ENCODE data around the gene NID1. TPM values are rescaled to one million over a fixed set of nuclear protein-coding genes. Genes with fewer than 3 reads are reported as not detected.

NID1 gene
- total and polyA plus RNA-seq, 2 of the 4 experiments (the other 2 are of a cell fraction): 21.9 to 83.3 TPM

DNA sequence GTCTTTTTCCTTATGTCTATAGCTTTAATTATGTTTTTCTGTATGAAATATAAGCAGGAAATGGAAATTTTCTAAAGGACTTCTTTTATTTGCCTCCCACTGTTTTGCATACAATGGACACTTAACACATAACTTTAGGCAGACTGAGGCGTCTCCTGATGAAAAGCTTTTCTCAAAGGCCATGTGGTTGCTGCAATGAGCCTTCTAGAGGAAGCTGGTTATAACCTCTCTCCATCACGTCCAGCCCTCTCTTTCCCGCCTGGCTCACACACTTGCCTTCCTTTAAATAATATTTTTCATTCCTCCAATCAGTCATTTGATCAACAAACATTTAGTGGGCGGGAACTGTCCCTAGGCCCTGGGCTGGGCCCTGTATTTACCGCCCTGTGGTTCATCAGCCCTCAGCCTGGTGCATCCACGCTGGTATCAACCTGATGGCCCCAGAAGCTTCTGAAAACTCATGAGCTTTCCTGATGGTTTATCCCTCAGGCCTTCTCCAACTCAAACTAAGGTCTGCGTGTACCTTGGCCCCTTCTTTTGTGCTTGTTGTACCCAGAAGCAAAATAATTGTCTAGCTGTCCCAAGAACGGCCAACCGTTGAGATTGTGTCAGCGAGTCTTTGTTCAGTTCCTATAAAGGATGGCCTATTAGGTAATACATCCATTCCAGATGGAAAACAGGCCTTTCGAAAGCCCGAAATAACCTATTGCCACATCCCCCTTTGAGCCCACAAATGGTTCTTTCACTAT is 122.8 kb downstream of the NID1 start:
- peak overlapping the region; percentile 21; the same call in 1 of the 3 replicates for H2BK15ac ChIP-seq (ENCODE audit: low read depth, low read length)
- H2AK9ac ChIP-seq (replicated peaks; ENCODE audit: low read depth, low read length, poor library complexity): no peak overlapping the region
- peak overlapping the region; percentile 5; the same call in 1 of the 2 replicates for H2BK20ac ChIP-seq (ENCODE audit: low read depth, low read length)
- H3K14ac ChIP-seq (replicated peaks; ENCODE audit: low read depth, low read length): no peak overlapping the region
- no peak overlapping the region for H3K4ac ChIP-seq (ENCODE audit: low read depth, low read length)
- no peaks in the 10 kb centered on the region for H3K79me1 ChIP-seq (ENCODE audit: low read depth in 1 of 2, low read length in 2 of 2)
- H3K4me2 ChIP-seq (ENCODE audit: low read depth, low read length): no peak overlapping the region
- DNase-seq (no peak), ATAC-seq (ENCODE audit: low read depth) (no peak)
- H4K5ac ChIP-seq (ENCODE audit: low read depth, low read length): no peak overlapping the region
- no peaks in the 10 kb centered on the region for H4K20me1 ChIP-seq (ENCODE audit: insufficient read depth, low read length)
- no peak overlapping the region for H2AFZ ChIP-seq (replicated peaks; ENCODE audit: low read length, poor library complexity)
- no peak overlapping the region for H3K27ac ChIP-seq (ENCODE audit: insufficient read depth, low read length)
- TF ChIP-seq POLR2A (IDR thresholded peaks at IDR 0.05; ENCODE audit: low read depth, low read length): no peak
- TF ChIP-seq, protein P1, sequence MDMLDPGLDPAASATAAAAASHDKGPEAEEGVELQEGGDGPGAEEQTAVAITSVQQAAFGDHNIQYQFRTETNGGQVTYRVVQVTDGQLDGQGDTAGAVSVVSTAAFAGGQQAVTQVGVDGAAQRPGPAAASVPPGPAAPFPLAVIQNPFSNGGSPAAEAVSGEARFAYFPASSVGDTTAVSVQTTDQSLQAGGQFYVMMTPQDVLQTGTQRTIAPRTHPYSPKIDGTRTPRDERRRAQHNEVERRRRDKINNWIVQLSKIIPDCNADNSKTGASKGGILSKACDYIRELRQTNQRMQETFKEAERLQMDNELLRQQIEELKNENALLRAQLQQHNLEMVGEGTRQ (IDR thresholded peaks at IDR 0.05; ENCODE audit: low read depth, low read length): no peak
- no peak for TF ChIP-seq MAFK (IDR thresholded peaks at IDR 0.05; ENCODE audit: low read depth, low read length)
- TF ChIP-seq, protein P2, sequence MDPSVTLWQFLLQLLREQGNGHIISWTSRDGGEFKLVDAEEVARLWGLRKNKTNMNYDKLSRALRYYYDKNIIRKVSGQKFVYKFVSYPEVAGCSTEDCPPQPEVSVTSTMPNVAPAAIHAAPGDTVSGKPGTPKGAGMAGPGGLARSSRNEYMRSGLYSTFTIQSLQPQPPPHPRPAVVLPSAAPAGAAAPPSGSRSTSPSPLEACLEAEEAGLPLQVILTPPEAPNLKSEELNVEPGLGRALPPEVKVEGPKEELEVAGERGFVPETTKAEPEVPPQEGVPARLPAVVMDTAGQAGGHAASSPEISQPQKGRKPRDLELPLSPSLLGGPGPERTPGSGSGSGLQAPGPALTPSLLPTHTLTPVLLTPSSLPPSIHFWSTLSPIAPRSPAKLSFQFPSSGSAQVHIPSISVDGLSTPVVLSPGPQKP (IDR thresholded peaks at IDR 0.05; ENCODE audit: borderline replicate concordance, low read depth, low read length): no peak
- no peak for TF ChIP-seq RCOR1 (IDR thresholded peaks at IDR 0.05; ENCODE audit: insufficient replicate concordance, low read length)
- TF ChIP-seq FOS (IDR thresholded peaks at IDR 0.05; ENCODE audit: low read depth, low read length): no peak
- no peak for TF ChIP-seq MXI1 (IDR thresholded peaks at IDR 0.05; ENCODE audit: borderline replicate concordance, low read depth, low read length)
- no peak for TF ChIP-seq CHD1 (IDR thresholded peaks at IDR 0.05; ENCODE audit: low read depth, low read length)
- no peak for TF ChIP-seq BHLHE40 (IDR thresholded peaks at IDR 0.05; ENCODE audit: low read depth, low read length)
- no peak for TF ChIP-seq NFE2L2 (IDR thresholded peaks at IDR 0.05; ENCODE audit: low read depth, low read length)
- no peak overlapping the region for H2BK5ac ChIP-seq (ENCODE audit: low read depth, low read length, poor library complexity, severe bottlenecking)
- H2BK120ac ChIP-seq (ENCODE audit: low read depth, low read length): 0 out of 2 replicates have a peak overlapping the region, but pooled peaks have one; percentile 23
- peaks cover 5% of the 10 kb centered on the region for H3K9me3 ChIP-seq (ENCODE audit: control insufficient read depth, insufficient read depth, low read length)
- H4K91ac ChIP-seq (ENCODE audit: insufficient read depth, low read depth, low read length): no peak overlapping the region
- peaks cover 16% of the 10 kb centered on the region for H3K9me1 ChIP-seq (ENCODE audit: insufficient read depth, low read length)
- in situ Hi-C loops (cut with MboI; ENCODE audit: low sequenced_read_pairs) (no loop called here), intact Hi-C loops (cut with micrococcal nuclease) (no loop called here), dilution Hi-C loops (cut with HindIII; ENCODE audit: low sequenced_read_pairs, unreplicated experiment) (no loop called here)
- H4K8ac ChIP-seq (ENCODE audit: low read depth in 2 of 2, low read length in 2 of 2): no peak overlapping the region
- peak overlapping the region; percentile 63 for H2AK5ac ChIP-seq (ENCODE audit: low read depth, low read length)
- WGBS, 2 experiments (ENCODE audit: extremely low coverage in 2 of 2, insufficient read length in 1 of 2): 100% methylated on average over 4 of the region's 12 CpGs; no CpG with 5 or more reads in 1 of the 2 experiments
- no peaks in the 10 kb centered on the region for H3K27me3 ChIP-seq (ENCODE audit: control insufficient read depth, insufficient read depth, low read length)
- BruUV-seq (replicated peaks): no TSS peak
- no peak overlapping the region for H3K4me3 ChIP-seq (ENCODE audit: insufficient read depth, low read depth, low read length)
- no peak overlapping the region for H3K18ac ChIP-seq (ENCODE audit: low read depth, low read length)
- ChIA-PET CTCF (interaction anchor here (0.5 to 3.2 kb wide), 3 partner anchors 10 to 159 kb away, joined by 3 to 10 read pairs (median 5); no protein-coding TSS in a partner anchor), POLR2A (ENCODE audit: unreplicated experiment) (no interaction called here)
- H3K4me1 ChIP-seq (ENCODE audit: control insufficient read depth, insufficient read depth, low read length): peaks cover 12% of the 10 kb centered on the region
- no peak overlapping the region for H3K9ac ChIP-seq (ENCODE audit: low read depth, low read length)
- H3K23ac ChIP-seq (ENCODE audit: low read depth, low read length): no peak overlapping the region
- H3K36me3 ChIP-seq (ENCODE audit: control insufficient read depth, insufficient read depth, low read length): no peaks in the 10 kb centered on the region
- H3K56ac ChIP-seq (ENCODE audit: extremely low read depth, insufficient read depth, low read length): no peak overlapping the region
